ENCODE data around the gene KDM4B.

The KDM4B gene

GRCh38 chr19:4977299-4978174 is 8.6 kb downstream of the KDM4B start:
- Histone ChIP-seq H3K9me3 (ENCODE audit: control insufficient read depth, low read depth, low read length) (no peaks in the 10 kb centered on the region), H3K27ac (ENCODE audit: low read length) (no peak overlapping the region), H3K36me3 (ENCODE audit: control insufficient read depth, low read depth, low read length) (no peaks in the 10 kb centered on the region), H3K9ac (ENCODE audit: low read length) (no peak overlapping the region), H3K4me1 (ENCODE audit: control insufficient read depth, low read depth, low read length) (no peaks in the 10 kb centered on the region), H3K27me3 (ENCODE audit: control insufficient read depth, insufficient read depth, low read length) (no peaks in the 10 kb centered on the region), H3K4me3 (ENCODE audit: low read length) (no peak overlapping the region)

DNA sequence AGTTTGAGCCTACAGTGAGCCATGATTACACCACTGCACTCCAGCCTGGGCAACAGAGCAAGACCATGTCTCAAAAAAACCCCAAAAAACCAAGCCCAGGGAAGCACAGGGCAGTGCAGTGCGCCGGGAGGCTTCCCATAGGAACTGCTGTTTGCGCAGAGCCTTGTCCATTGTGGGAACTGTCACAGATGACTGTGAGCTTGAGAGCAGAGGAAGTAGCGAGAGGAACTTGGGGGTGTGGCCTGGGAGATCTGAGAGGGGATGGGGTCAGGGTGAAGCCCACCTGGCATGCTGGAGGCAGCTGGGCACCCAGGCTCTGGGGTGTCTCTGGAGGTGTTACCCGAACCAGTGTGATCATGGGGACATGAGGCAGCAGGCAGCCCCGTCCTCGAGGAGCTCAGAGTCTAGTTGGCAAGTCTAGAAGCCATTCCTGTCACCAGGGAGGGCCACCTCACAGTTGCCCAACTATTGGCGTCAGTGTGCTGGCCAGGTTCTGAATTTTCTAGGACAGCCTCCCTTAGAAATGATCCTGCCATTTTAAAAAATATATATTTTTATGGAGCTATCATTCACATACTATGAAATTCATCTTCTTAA is 10.4 kb downstream of the KDM4B start:
- H3K27ac ChIP-seq (ENCODE audit: low read length), result no peak overlapping the region
- H3K4me3 ChIP-seq (ENCODE audit: low read length), result no peak overlapping the region
- no peaks in the 10 kb centered on the region for H3K4me1 ChIP-seq (ENCODE audit: control insufficient read depth, low read depth, low read length)
- no peaks in the 10 kb centered on the region for H3K9me3 ChIP-seq (ENCODE audit: control insufficient read depth, low read depth, low read length)
- no peak overlapping the region for H3K9ac ChIP-seq (ENCODE audit: low read length)
- no peaks in the 10 kb centered on the region for H3K27me3 ChIP-seq (ENCODE audit: control insufficient read depth, insufficient read depth, low read length)
- no peaks in the 10 kb centered on the region for H3K36me3 ChIP-seq (ENCODE audit: control insufficient read depth, low read depth, low read length)

- no peaks in the 10 kb centered on the region for H3K4me1 ChIP-seq (ENCODE audit: control insufficient read depth, low read depth, low read length)
- H3K36me3 ChIP-seq (ENCODE audit: control insufficient read depth, low read depth, low read length), result no peaks in the 10 kb centered on the region
- no peak overlapping the region for H3K27ac ChIP-seq (ENCODE audit: low read length)
- no peaks in the 10 kb centered on the region for H3K9me3 ChIP-seq (ENCODE audit: control insufficient read depth, low read depth, low read length)
- no peaks in the 10 kb centered on the region for H3K27me3 ChIP-seq (ENCODE audit: control insufficient read depth, insufficient read depth, low read length)
- H3K9ac ChIP-seq (ENCODE audit: low read length), result no peak overlapping the region
- no peak overlapping the region for H3K4me3 ChIP-seq (ENCODE audit: low read length)
Measured at GRCh38 chr19:4980067-4980466, 11.2 kb downstream of the KDM4B start.

DNA sequence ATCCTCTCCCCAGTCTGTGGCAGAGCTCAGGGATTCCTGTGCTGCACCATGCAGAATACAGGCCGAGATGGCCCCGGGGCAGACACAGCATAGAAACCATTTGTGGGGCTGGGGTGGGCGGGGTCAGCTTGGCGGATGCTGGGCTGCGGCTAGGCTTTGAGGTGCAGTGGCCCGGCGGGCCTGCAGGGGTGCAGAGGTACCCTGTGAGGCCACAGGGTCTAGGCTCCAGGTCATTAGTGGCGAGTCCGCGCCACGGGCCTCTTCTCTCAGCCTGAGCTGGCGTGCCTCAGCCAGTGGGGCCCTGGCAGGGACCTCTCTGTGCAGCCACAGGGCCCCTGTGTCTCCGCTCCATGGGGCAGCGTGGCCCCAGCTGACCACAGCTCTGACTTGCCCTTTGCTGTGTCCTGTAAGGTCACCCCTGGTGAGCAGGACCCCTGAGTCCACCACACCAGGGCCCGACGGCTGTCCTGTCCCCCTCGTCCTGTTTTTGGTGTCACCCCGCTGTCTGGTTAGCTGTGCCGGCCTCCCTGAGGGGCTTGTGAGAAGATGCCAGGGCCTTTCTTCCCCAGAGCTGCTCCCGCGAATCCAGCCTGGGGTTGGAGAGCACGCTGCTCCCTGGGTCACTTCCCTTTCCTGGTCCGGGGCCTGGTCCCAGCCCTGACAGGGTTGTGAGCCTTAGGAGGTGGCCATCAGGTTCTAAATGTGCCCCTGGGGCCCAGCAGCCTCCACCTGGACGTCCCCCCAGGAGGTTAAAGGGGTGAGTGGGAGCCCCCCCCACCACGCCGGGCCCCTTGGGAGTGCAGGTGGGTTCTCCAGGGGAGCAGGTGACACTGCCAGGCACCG is 12.1 kb downstream of the KDM4B start:
- H3K9me3 ChIP-seq (ENCODE audit: control insufficient read depth, low read depth, low read length), result no peaks in the 10 kb centered on the region
- no peak overlapping the region for H3K4me3 ChIP-seq (ENCODE audit: low read length)
- no peaks in the 10 kb centered on the region for H3K27me3 ChIP-seq (ENCODE audit: control insufficient read depth, insufficient read depth, low read length)
- H3K36me3 ChIP-seq (ENCODE audit: control insufficient read depth, low read depth, low read length), result no peaks in the 10 kb centered on the region
- H3K9ac ChIP-seq (ENCODE audit: low read length), result no peak overlapping the region
- H3K4me1 ChIP-seq (ENCODE audit: control insufficient read depth, low read depth, low read length), result no peaks in the 10 kb centered on the region
- no peak overlapping the region for H3K27ac ChIP-seq (ENCODE audit: low read length)

DNA sequence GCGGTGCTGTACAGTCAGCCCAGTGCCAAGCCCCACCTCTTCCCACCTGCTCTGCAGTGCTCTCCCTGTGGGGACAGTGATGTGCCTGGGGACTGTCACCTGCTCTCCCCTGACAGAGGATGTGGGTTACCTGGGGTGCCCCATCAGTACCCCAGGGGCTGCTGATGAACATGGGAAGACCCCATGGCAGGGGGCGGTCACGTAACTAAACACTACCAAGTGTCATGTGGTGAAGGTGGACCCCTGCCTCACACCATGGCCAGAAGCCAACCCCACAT is 12.7 kb downstream of the KDM4B start:
- H3K4me1 ChIP-seq (ENCODE audit: control insufficient read depth, low read depth, low read length), result no peaks in the 10 kb centered on the region
- no peak overlapping the region for H3K9ac ChIP-seq (ENCODE audit: low read length)
- no peak overlapping the region for H3K27ac ChIP-seq (ENCODE audit: low read length)
- H3K4me3 ChIP-seq (ENCODE audit: low read length), result no peak overlapping the region
- no peaks in the 10 kb centered on the region for H3K27me3 ChIP-seq (ENCODE audit: control insufficient read depth, insufficient read depth, low read length)
- no peaks in the 10 kb centered on the region for H3K36me3 ChIP-seq (ENCODE audit: control insufficient read depth, low read depth, low read length)
- H3K9me3 ChIP-seq (ENCODE audit: control insufficient read depth, low read depth, low read length), result no peaks in the 10 kb centered on the region

- Histone ChIP-seq H3K4me3 (ENCODE audit: low read length) (no peak overlapping the region), H3K27ac (ENCODE audit: low read length) (no peak overlapping the region), H3K36me3 (ENCODE audit: control insufficient read depth, low read depth, low read length) (no peaks in the 10 kb centered on the region), H3K4me1 (ENCODE audit: control insufficient read depth, low read depth, low read length) (no peaks in the 10 kb centered on the region), H3K9ac (ENCODE audit: low read length) (no peak overlapping the region), H3K9me3 (ENCODE audit: control insufficient read depth, low read depth, low read length) (no peaks in the 10 kb centered on the region), H3K27me3 (ENCODE audit: control insufficient read depth, insufficient read depth, low read length) (no peaks in the 10 kb centered on the region)
Measured at GRCh38 chr19:4983346-4984105, 14.6 kb downstream of the KDM4B start.

DNA sequence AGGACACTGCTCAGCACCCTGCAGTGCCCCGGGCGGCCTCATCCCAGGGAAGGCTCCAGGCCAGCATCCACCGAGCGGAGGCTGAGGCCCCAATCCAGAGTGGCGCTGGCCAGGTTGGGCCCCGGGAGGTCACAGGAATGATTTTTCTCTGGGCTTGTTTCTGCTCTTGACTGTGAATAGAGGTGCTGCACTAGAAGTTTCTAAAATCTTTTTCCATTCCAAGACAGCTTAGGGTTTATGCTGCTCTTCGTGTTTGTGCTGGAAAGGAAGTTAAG is 15.1 kb downstream of the KDM4B start:
- no peak overlapping the region for H3K4me3 ChIP-seq (ENCODE audit: low read length)

GRCh38 chr19:4984438-4984990 is 15.6 kb downstream of the KDM4B start:
- Histone ChIP-seq H3K4me3 (ENCODE audit: low read length) (no peak overlapping the region), H3K27ac (ENCODE audit: low read length) (no peak overlapping the region), H3K4me1 (ENCODE audit: control insufficient read depth, low read depth, low read length) (no peaks in the 10 kb centered on the region), H3K36me3 (ENCODE audit: control insufficient read depth, low read depth, low read length) (no peaks in the 10 kb centered on the region), H3K9ac (ENCODE audit: low read length) (no peak overlapping the region), H3K27me3 (ENCODE audit: control insufficient read depth, insufficient read depth, low read length) (no peaks in the 10 kb centered on the region), H3K9me3 (ENCODE audit: control insufficient read depth, low read depth, low read length) (no peaks in the 10 kb centered on the region)

More for the DNA sequence above, 15.1 kb downstream of the KDM4B start:
- no peak overlapping the region for H3K9ac ChIP-seq (ENCODE audit: low read length)
- H3K9me3 ChIP-seq (ENCODE audit: control insufficient read depth, low read depth, low read length), result no peaks in the 10 kb centered on the region
- no peak overlapping the region for H3K27ac ChIP-seq (ENCODE audit: low read length)
- no peaks in the 10 kb centered on the region for H3K4me1 ChIP-seq (ENCODE audit: control insufficient read depth, low read depth, low read length)
- H3K27me3 ChIP-seq (ENCODE audit: control insufficient read depth, insufficient read depth, low read length), result no peaks in the 10 kb centered on the region
- H3K36me3 ChIP-seq (ENCODE audit: control insufficient read depth, low read depth, low read length), result no peaks in the 10 kb centered on the region

GRCh38 chr19:4985551-4985991 is 16.7 kb downstream of the KDM4B start:
- Histone ChIP-seq H3K9me3 (ENCODE audit: control insufficient read depth, low read depth, low read length) (no peaks in the 10 kb centered on the region), H3K27ac (ENCODE audit: low read length) (no peak overlapping the region), H3K27me3 (ENCODE audit: control insufficient read depth, insufficient read depth, low read length) (no peaks in the 10 kb centered on the region), H3K36me3 (ENCODE audit: control insufficient read depth, low read depth, low read length) (no peaks in the 10 kb centered on the region), H3K4me1 (ENCODE audit: control insufficient read depth, low read depth, low read length) (no peaks in the 10 kb centered on the region), H3K9ac (ENCODE audit: low read length) (no peak overlapping the region), H3K4me3 (ENCODE audit: low read length) (no peak overlapping the region)

DNA sequence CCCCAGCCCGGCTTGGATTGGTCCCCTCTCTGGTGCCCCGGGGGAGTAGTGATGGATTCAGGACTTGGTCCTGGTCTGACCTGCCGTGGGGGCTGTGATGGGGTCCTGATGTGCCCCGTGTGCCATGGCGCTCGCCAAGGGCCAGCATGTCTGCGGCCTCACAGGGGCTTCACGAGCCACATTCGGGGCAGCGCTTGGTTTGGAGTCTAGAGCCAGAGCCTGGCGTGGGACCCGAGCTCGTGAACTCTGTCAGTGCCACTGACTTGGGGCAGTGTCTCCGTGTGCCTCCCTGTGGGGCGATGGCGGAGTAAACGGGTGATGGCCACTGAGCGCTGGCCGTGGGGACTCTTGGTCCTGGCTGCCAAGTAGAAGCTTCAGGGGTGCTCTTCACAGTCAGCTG is 17.1 kb downstream of the KDM4B start:
- H3K36me3 ChIP-seq (ENCODE audit: control insufficient read depth, low read depth, low read length), result no peaks in the 10 kb centered on the region
- H3K9ac ChIP-seq (ENCODE audit: low read length), result no peak overlapping the region
- H3K4me1 ChIP-seq (ENCODE audit: control insufficient read depth, low read depth, low read length), result no peaks in the 10 kb centered on the region
- no peak overlapping the region for H3K4me3 ChIP-seq (ENCODE audit: low read length)
- H3K27ac ChIP-seq (ENCODE audit: low read length), result no peak overlapping the region
- no peaks in the 10 kb centered on the region for H3K27me3 ChIP-seq (ENCODE audit: control insufficient read depth, insufficient read depth, low read length)
- H3K9me3 ChIP-seq (ENCODE audit: control insufficient read depth, low read depth, low read length), result no peaks in the 10 kb centered on the region

GRCh38 chr19:4986471-4986891 is 17.6 kb downstream of the KDM4B start:
- no peaks in the 10 kb centered on the region for H3K9me3 ChIP-seq (ENCODE audit: control insufficient read depth, low read depth, low read length)
- H3K27me3 ChIP-seq (ENCODE audit: control insufficient read depth, insufficient read depth, low read length), result no peaks in the 10 kb centered on the region
- no peak overlapping the region for H3K9ac ChIP-seq (ENCODE audit: low read length)
- H3K4me3 ChIP-seq (ENCODE audit: low read length), result no peak overlapping the region
- H3K4me1 ChIP-seq (ENCODE audit: control insufficient read depth, low read depth, low read length), result no peaks in the 10 kb centered on the region
- H3K27ac ChIP-seq (ENCODE audit: low read length), result no peak overlapping the region
- H3K36me3 ChIP-seq (ENCODE audit: control insufficient read depth, low read depth, low read length), result no peaks in the 10 kb centered on the region
